Measurements from ENCODE around the gene PDE7B. TPM values are rescaled to one million over a fixed set of nuclear protein-coding genes. Genes with fewer than 3 reads are reported as not detected.

The PDE7B gene
- total RNA-seq, 3 donors from 2014 or later = 2.1 to 4.0 (median 2.2) TPM

DNA sequence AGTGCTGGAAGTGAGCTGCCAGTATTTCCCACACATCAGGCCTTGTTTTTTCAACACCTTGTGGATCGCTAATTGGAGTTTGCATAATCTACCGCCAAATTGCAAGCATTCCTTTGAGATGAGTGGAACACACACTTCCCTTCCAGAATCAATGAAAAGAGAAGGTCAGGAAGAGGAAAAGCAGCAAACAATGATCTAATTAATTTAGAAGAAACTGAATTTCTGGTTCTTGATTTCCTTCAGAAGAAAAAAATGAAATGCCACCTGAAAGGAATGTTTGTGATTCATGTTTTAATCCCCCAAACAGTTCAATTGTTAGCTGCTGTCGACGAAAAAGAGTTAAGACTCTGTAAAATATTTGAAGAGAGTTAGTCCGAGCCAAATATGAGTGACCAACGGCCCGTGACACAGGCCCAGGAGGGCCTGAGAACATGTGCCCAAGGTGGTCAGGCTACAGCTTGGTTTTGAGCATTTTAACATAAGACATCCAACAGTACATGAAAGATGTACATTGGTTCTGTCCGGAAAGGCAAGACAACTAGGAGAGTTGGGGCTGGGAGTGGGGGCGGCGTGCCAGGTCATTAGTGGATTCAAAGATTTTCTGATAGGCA lies 216.3 kb downstream of the PDE7B start:
- Histone ChIP-seq H3K4me1 (ENCODE audit: low read depth) (no peaks in the 10 kb centered on the region), H3K4me3 (no peak overlapping the region), H3K36me3 (ENCODE audit: low read depth) (no peaks in the 10 kb centered on the region), H3K9me3 (no peaks in the 10 kb centered on the region)
- intact Hi-C loops (cut with DNase I, micrococcal nuclease) = no loop called here
- no peak for DNase-seq
- ATAC-seq = no peak
- TF ChIP-seq, protein P1, sequence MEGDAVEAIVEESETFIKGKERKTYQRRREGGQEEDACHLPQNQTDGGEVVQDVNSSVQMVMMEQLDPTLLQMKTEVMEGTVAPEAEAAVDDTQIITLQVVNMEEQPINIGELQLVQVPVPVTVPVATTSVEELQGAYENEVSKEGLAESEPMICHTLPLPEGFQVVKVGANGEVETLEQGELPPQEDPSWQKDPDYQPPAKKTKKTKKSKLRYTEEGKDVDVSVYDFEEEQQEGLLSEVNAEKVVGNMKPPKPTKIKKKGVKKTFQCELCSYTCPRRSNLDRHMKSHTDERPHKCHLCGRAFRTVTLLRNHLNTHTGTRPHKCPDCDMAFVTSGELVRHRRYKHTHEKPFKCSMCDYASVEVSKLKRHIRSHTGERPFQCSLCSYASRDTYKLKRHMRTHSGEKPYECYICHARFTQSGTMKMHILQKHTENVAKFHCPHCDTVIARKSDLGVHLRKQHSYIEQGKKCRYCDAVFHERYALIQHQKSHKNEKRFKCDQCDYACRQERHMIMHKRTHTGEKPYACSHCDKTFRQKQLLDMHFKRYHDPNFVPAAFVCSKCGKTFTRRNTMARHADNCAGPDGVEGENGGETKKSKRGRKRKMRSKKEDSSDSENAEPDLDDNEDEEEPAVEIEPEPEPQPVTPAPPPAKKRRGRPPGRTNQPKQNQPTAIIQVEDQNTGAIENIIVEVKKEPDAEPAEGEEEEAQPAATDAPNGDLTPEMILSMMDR (IDR thresholded peaks at IDR 0.05) = no peak

DNA sequence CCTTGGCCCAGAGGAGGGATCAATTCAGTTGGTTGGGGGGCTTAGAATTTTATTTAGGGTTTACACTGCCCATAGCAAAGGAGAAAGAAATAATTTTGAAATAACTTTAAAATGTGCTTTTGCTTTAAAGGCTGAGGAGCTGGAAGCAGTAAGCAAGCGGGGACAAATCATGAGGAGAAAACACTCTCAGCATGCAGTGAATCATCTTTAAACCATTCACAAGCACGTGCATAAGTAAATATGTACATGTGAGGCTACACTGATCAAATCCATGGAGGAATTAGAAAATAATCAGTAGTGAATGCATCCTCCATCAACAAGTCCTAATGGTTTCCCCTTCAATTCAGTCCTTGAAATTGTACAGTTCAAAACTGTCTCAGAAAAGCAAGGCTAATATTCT lies 217.6 kb downstream of the PDE7B start:
- intact Hi-C loops (cut with DNase I, micrococcal nuclease) = no loop called here

DNA sequence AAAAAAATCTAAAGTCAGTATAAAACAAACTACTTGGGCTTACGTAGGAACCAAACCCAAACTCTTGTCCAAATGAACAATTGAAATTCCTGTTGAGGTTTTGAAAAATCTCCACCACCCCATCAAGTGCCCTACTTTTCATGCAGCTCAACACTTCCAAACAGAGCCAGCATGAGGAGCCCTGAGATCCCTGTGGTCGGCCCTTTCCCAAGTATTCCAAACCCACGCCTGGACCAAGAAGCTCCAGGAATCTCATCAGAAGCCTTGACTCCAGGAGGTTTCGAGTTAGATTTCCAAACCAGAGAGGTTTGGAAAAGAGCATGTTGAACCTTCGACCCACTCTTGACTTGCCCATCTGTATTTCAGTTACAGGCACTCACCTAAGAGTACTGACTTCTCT lies 219.3 kb downstream of the PDE7B start:
- intact Hi-C loops (cut with DNase I, micrococcal nuclease) = no loop called here
- TF ChIP-seq, protein P1 (IDR thresholded peaks at IDR 0.05) = no peak
- no peaks in the 10 kb centered on the region for H3K9me3 ChIP-seq

More for the DNA sequence above, 217.6 kb downstream of the PDE7B start:
- Histone ChIP-seq H3K9me3 (no peaks in the 10 kb centered on the region), H3K4me3 (no peak overlapping the region), H3K4me1 (ENCODE audit: low read depth) (no peaks in the 10 kb centered on the region), H3K36me3 (ENCODE audit: low read depth) (no peaks in the 10 kb centered on the region)
- ATAC-seq (no peak), DNase-seq (no peak)
- TF ChIP-seq, protein P1 (IDR thresholded peaks at IDR 0.05) = no peak

DNA sequence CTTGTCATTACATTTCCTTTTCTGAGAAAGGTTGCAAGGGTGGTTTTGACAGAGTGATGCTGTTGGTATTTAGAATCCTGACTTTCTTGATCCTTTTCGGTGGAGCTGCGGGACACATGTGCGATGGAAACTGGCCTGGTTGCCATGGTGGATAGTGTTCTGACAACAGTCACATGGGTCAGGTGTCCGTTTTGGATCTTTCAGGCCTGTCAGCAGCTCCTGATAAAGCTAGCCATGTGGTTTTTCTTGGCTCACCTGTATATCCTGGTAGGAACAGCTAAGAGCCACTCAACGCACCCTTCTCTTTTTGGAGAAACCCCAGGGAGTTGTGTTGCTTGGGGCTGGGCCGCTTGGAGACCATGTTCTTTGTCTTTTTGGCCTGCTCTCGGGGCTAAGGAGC lies 221.2 kb downstream of the PDE7B start:
- Histone ChIP-seq H3K4me3 (no peak overlapping the region), H3K36me3 (ENCODE audit: low read depth) (no peaks in the 10 kb centered on the region), H3K9me3 (no peaks in the 10 kb centered on the region), H3K4me1 (ENCODE audit: low read depth) (no peaks in the 10 kb centered on the region)
- TF ChIP-seq, protein P1 (IDR thresholded peaks at IDR 0.05) = no peak
- no peak for ATAC-seq
- intact Hi-C loops (cut with DNase I, micrococcal nuclease) = no loop called here
- no peak for DNase-seq

More for the DNA sequence above, 219.3 kb downstream of the PDE7B start:
- no peak for DNase-seq
- Histone ChIP-seq H3K4me3 (no peak overlapping the region), H3K36me3 (ENCODE audit: low read depth) (no peaks in the 10 kb centered on the region), H3K4me1 (ENCODE audit: low read depth) (no peaks in the 10 kb centered on the region)
- ATAC-seq = no peak

DNA sequence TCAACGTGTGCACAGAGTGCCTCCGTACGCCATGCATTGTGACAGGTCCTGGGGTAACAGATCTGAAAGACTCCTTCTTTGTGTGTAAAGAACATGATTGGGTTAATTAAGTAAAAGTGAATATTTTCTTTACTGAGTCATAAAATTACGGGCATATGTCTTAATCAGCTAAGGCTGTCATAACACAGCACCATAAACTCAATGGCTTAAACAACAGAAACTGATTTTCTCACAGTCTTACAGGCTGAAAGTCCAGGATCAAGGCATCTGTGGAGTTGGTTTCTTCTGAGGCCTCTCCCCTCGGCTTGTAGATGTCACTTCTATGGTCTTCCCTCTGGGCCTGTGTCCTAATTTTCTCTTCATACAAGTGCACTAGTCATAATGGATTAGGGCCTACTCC lies 221.7 kb downstream of the PDE7B start:
- Histone ChIP-seq H3K4me1 (ENCODE audit: low read depth) (no peaks in the 10 kb centered on the region), H3K36me3 (ENCODE audit: low read depth) (no peaks in the 10 kb centered on the region), H3K4me3 (no peak overlapping the region), H3K9me3 (no peaks in the 10 kb centered on the region)
- TF ChIP-seq, protein P1 (IDR thresholded peaks at IDR 0.05) = no peak
- no peak for ATAC-seq
- intact Hi-C loops (cut with DNase I, micrococcal nuclease) = no loop called here
- no peak for DNase-seq

DNA sequence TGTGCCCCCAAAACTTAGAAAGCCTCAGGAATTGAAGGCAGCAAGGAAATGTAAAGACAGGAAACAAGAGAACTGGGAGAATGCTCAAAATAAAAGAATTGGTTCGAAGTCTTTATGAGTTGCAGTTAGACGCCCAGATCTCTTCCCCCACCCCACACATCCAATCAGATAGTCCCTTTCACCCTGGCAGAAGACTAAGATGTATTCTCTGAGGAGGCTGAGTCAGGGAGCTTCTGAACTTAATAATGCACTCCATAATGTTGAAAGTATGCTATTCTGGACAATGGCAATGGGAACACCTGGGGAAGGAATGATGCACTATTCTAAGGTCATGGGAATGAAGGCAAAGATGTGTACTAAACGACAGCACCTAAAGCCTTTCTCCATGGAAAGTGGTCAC lies 225.0 kb downstream of the PDE7B start:
- Histone ChIP-seq H3K4me3 (no peak overlapping the region), H3K4me1 (ENCODE audit: low read depth) (no peaks in the 10 kb centered on the region), H3K9me3 (no peaks in the 10 kb centered on the region), H3K36me3 (ENCODE audit: low read depth) (no peaks in the 10 kb centered on the region)
- ATAC-seq = no peak
- TF ChIP-seq, protein P1 (IDR thresholded peaks at IDR 0.05) = no peak
- DNase-seq = no peak
- intact Hi-C loops (cut with DNase I, micrococcal nuclease) = no loop called here

Data from mucosa of descending colon (tissue), 3 donors.